ENCODE data around the gene WNT5A.

- no peak for TF ChIP-seq CTCF (IDR thresholded peaks at IDR 0.05)
- TF ChIP-seq RARB (CRISPR knock-in tag; IDR thresholded peaks at IDR 0.05), result no peak
- no peak for TF ChIP-seq POLR2A (IDR thresholded peaks at IDR 0.05; ENCODE audit: low read length)
- no peak for TF ChIP-seq FOSL2 (IDR thresholded peaks at IDR 0.05)
- TF ChIP-seq FOSL2 (CRISPR knock-in tag; IDR thresholded peaks at IDR 0.05), result no peak
Measured at GRCh38 chr3:55490276-55490913, 3.3 kb upstream of the WNT5A start.
